ENCODE results near the gene SCN9A.
"Not testable (repeated sequence)": the region's sequence is repeated elsewhere in the genome, so short reads cannot be mapped to it uniquely, and the experiment has no call there.

SCN9A gene

GRCh38 chr2:166375195-166375735 lies 479 bp downstream of the SCN9A start:
- DNase-seq (ENCODE audit: low read depth in 2 of 2): no peak

DNA sequence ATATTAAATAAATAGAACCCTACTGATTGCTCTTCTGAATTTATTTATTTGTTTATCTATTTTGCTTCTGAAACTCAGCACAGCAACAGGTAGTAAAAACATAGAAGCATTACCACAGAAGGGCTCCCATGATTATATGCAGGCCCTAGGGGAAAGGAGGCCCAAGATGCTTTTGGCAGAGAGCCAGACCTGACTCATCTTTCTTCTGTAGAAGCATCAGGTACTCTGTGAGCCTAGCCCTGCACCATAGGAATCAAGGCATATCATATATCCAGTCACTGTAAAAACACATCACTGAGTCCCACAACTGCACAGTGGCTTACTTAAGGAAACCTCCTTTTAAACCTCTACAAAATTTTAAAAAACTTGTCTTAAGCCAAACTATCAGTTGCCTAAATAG lies 1.8 kb downstream of the SCN9A start:
- DNase-seq (ENCODE audit: low read depth in 2 of 2): peak in 1 of 2 experiments; percentile 38

- no peak for DNase-seq (ENCODE audit: low read depth in 2 of 2)
Measured at GRCh38 chr2:166373539-166373938, 2.2 kb downstream of the SCN9A start.

- no peak for DNase-seq (ENCODE audit: low read depth in 2 of 2)
Measured at GRCh38 chr2:166373105-166373504, 2.6 kb downstream of the SCN9A start.

- DNase-seq (ENCODE audit: low read depth in 2 of 2): no peak
Measured at GRCh38 chr2:166372046-166372445, 3.7 kb downstream of the SCN9A start.

DNA sequence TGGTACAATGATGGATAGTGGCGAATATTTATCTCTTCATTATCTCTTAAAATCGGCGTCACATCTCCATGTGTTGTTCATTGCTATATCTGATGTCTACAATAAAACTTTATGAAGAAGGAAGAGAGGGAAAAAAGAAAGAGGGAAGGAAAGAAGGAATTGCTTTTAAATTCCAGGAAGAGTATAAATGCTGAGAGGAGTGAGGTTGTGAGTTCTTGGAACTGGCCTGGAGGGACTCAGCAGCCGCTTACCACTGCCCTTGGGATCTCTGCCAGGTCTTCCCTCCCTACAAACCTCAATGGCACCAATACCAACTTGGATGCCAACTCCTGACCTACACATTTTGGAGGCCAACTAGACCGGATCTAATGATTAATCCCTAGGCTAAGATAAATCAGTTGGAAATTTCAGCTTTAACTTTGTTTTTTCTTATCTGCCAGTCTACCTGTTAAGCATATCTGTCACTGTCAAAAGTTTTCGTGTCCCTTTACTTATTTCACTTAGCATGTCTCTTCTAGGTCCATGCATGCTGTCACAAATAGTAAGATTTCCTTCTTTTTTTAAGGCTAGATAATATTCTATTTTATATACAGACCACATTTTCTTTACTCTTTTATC lies 9.8 kb downstream of the SCN9A start:
- DNase-seq (ENCODE audit: low read depth in 2 of 2): no peak

GRCh38 chr2:166365239-166365638 lies 10.5 kb downstream of the SCN9A start:
- DNase-seq (ENCODE audit: low read depth in 2 of 2): no peak

- DNase-seq (ENCODE audit: low read depth in 2 of 2): no peak
Measured at GRCh38 chr2:166364476-166365161, 11.1 kb downstream of the SCN9A start.

GRCh38 chr2:166361351-166362153 lies 14.2 kb downstream of the SCN9A start:
- DNase-seq (ENCODE audit: low read depth in 2 of 2): peak in 1 of 2 experiments; percentile 22

GRCh38 chr2:166360906-166361305 lies 14.8 kb downstream of the SCN9A start:
- no peak for DNase-seq (ENCODE audit: low read depth in 2 of 2)

- no peak for DNase-seq (ENCODE audit: low read depth in 2 of 2)
Measured at GRCh38 chr2:166360426-166360825, 15.3 kb downstream of the SCN9A start.

- DNase-seq (ENCODE audit: low read depth in 2 of 2): not testable (repeated sequence)
Measured at GRCh38 chr2:166357950-166358321, 17.8 kb downstream of the SCN9A start.

GRCh38 chr2:166357068-166357949 lies 18.4 kb downstream of the SCN9A start:
- DNase-seq (ENCODE audit: low read depth in 2 of 2): no peak

DNA sequence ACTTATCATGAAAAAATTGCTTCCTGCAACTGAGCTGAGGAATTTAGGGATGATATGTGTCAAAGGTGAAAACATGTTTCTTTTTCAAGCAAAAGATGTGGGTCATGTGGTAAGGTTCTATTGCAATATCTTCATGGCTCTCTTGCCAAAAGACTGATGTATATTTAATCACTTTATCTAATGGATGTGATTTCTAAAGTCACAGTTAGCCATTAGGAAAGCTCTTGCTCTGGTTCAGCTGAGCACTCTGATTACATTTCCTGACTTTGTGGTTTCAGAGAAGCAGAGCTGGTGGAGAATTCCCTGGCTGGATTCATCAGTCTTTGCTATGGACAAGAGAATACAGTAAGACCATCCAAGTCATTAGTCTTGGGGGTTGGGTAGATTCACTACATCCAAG lies 24.4 kb downstream of the SCN9A start:
- peak; percentile 17 to 23 for DNase-seq (ENCODE audit: low read depth in 2 of 2)

DNA sequence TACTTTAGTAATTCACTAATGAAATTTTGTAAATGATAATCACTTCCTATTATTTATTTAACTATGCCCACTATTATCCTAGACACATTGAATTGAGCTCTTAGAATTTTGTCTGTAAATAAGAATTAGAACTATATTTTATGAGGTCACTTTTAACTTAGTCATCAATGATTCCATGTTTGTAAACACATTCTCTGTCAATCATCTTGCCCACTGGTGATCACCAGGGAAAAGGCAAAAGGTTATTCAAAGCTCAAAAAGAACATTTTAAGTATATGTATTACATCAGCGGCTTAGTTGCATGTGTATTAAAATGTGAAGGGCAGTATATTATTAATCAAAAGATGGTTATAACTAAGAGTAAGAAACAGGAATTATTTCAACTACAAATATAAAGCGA lies 25.2 kb downstream of the SCN9A start:
- DNase-seq (ENCODE audit: low read depth in 2 of 2): no peak

DNA sequence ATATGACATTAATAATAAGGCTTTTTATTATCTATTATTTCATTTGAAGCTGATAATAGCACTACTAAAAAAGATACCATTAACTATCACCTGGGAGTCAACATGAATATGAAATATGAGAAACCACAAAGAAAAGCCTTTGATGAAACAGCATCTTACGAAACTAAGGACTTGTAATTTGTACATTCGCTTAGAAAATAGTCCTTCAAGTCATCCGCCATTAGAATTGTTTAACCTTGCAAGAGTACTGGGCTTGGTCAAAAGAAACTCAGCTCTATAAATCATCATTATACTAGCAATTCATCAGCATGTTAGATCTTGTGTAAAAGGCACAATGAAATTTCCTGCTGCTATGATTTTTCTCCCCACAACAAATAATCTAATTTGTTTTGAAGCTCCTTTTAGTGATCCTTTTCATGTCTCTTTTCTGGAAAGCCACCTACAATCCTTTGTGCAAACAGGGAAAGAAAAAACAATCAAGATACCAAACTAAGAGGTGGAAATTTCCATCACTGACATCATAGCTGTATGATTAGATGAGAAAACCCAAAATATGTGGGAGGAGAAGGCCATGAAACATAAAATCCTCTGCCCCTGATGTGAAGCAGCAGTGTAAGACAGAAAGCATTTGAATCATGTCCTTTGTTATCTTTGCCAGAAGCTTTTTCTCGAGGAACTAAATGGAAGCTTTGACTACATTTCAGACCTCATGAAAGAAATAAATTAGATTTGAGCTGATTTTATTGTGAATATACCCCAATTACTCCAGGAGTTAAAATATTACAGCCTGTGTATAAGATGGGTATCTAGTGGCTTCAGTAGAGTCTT lies 31.2 kb downstream of the SCN9A start:
- DNase-seq (ENCODE audit: low read depth in 2 of 2): peak; percentile 22 to 23

- no peak for DNase-seq (ENCODE audit: low read depth in 2 of 2)
Measured at GRCh38 chr2:166343467-166343866, 32.3 kb downstream of the SCN9A start.

DNA sequence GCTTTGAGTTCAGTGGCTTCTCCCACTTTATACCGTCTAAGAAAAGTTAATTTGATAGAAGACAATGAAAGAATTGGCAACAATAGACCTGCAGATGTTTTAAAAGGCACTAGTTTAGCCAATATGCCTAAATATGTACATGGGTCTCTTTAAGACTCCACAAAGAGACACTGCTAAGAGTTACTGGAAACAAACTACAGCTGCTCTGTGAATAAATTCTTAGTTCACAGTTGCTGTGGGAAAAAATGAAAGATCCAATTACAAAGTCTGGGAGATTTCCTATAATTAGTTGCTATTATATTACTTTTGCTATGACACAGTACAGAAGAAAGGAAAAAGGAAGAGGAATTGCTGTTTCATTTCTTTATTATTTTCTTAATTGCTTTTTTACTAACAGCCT lies 34.3 kb downstream of the SCN9A start:
- no peak for DNase-seq (ENCODE audit: low read depth in 2 of 2)

DNA sequence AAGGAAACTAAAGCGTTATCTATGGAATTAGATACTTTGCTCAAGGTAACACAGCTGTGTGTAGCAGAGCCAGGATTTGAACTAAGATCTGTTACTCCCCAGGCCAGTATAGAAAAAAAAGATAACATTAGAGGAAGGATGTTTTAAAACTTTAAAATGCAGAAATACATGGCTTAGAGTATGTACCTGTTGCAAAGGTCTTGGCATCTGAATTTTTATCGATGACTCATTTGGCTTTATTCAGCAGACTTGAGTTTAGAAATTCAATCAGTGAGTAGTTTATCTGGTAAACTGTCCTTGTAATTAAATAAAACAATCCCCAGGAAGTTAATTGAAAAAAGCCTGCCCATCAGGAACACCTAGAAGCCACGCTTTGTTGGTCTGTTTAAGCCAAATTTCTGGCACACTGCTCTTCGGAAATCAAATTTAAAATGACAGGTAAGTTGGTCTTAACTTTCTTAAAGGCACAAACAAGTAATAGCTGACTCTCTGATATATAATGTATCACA lies 36.9 kb downstream of the SCN9A start:
- DNase-seq (ENCODE audit: low read depth in 2 of 2): no peak

GRCh38 chr2:166337932-166338331 lies 37.8 kb downstream of the SCN9A start:
- DNase-seq (ENCODE audit: low read depth in 2 of 2): no peak

All from fibroblast of skin of left quadriceps (primary cell).